Mucosa of descending colon (tissue), 3 donors: ENCODE measurements around the gene TECR. TPM values are rescaled to one million over a fixed set of nuclear protein-coding genes. Genes with fewer than 3 reads are reported as not detected.
A peak's percentile ranks its signal among the peaks of the same experiment; 100 is the strongest.
"Not testable (repeated sequence)": the region's sequence is repeated elsewhere in the genome, so short reads cannot be mapped to it uniquely, and the experiment has no call there.

Source experiments
- ATAC-seq: fragments of 200-7000 bp; cut with Tn5 transposase; one replicate; pipeline ENCODE4 v1.9.1; 2020; ENCODE audit warnings: mild to moderate bottlenecking, moderate library complexity
- DNase-seq, 3 donors: peaks; one replicate each; pipeline ENCODE4 v3.0.0-alpha.2; 2020
- H3K36me3 ChIP-seq: fragments of 200-600 bp; one replicate; pipeline ENCODE4 v1.8.0; 2021; ENCODE audit warnings: low read depth, mild to moderate bottlenecking
- H3K4me1 ChIP-seq: fragments of 200-600 bp; one replicate; pipeline ENCODE4 v1.8.0; 2021; ENCODE audit warnings: low read depth, mild to moderate bottlenecking
- H3K4me3 ChIP-seq: fragments of 200-600 bp; one replicate; pipeline ENCODE4 v1.8.0; 2021; ENCODE audit warnings: mild to moderate bottlenecking
- H3K9me3 ChIP-seq: fragments of 200-600 bp; one replicate; pipeline ENCODE4 v1.8.0; 2021; ENCODE audit warnings: mild to moderate bottlenecking
- CTCF ChIP-seq: fragments of 200-600 bp; IDR thresholded peaks from one replicate; pipeline ENCODE4 v1.8.0; 2022; ENCODE audit warnings: antibody characterized with exemption, mild to moderate bottlenecking
- intact Hi-C, 2 donors: fragments of 100-400 bp; cut with DNase I in 1 of 2; cut with micrococcal nuclease in 1 of 2; formaldehyde crosslinking; loops; one replicate each; pipeline versions ENCODE4 v1.11.0 to v1.11.1; 2022; cut with DNase I, micrococcal nuclease
- microRNA-seq: library from miRNA; unstranded; fragments of <30 nt; microRNA quantifications from one replicate; pipeline ENCODE4, GENCODE V29; 2019
- total RNA-seq, 3 donors: library from RNA; stranded (reverse); fragmentation: NEBNext Ultra II Directional in 2 of 3; extraction: Animal tissue kit (Norgen Biotek cat#: 25700) in 2 of 3; gene quantifications; one replicate each; pipeline versions ENCODE4 v1.2.1 to v1.2.4, GENCODE V29; 2021 to 2023
- donor health status: DM: no; HTN: no; CAD: no; lungs with moderate emphysema.
- donor health status: DM: no; HTN: no; CAD: no.
- donor health status: DM: no; HTN: yes; CAD: no.

The TECR gene
- total RNA-seq, 3 donors from 2014 or later: 94.4 to 155 (median 141) TPM

DNA sequence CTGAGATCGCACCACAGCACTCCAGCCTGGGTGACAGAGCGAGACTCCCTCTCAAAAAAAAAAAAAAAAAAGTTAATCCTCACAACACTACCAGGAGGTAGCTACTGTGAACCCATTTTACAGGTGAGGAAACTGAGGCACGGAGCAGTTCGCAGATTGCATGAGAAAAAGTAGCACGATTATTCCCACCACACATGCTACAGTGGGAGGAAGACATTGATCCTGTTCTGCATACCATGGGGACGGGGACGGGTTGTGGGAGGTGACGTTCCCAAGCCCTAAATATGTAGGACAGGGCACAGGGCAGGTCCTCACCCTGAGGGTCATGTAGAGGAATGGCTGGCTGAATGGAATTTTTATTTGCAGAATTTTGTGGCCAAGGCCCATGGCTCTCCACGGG, 77.2 kb downstream of the TECR start:
- Histone ChIP-seq H3K36me3 (no peaks in the 10 kb centered on the region), H3K4me3 (no peak overlapping the region), H3K4me1 (no peaks in the 10 kb centered on the region), H3K9me3 (no peaks in the 10 kb centered on the region)
- DNase-seq (no peak), ATAC-seq (no peak)
- TF ChIP-seq CTCF: no peak
- intact Hi-C loops: no loop called here

DNA sequence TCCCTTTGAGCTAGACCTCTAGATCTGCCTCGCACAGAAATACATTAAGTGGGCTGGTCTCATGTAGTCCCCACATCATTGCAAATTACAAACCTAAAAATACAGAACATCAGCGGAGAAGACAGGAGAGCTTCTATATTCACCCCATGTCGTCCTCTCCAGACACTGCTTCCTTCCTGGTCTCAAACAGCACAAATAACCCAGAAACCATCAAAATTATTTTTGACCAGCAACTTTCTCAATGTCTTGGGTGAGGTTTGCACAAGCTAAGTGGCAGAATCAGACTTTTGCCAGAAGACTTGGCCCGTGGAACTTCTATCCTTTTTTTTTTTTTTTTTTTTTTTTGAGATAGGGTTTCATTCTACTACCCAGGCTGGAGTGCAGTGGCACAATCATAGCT, 81.7 kb downstream of the TECR start:
- no peaks in the 10 kb centered on the region for H3K4me1 ChIP-seq
- ATAC-seq: no peak
- intact Hi-C loops: no loop called here

DNA sequence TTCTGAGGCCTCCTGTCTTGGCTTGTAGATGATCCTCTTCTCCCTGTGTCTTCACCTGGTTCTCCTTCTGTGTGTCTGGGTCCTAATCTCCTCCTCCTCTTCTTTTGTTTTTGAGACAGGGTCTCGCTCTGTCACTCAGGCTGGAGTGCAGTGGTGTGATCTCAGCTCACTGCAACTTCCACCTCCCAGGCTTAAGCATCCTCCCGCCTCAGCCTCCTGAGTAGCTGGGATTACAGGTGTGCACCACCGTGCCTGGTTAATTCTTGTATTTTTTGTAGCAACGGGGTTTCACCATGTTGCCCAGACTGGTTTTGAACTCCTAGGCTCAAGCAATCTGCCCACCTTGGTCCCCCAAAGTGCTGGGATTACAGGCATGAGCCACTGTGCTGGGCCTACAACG, 82.8 kb downstream of the TECR start:
- H3K4me1 ChIP-seq, DNase-seq, ATAC-seq, H3K4me3 ChIP-seq, H3K36me3 ChIP-seq, H3K9me3 ChIP-seq, intact Hi-C loops: not testable (repeated sequence)

More for the DNA sequence above, 81.7 kb downstream of the TECR start:
- H3K9me3 ChIP-seq: no peaks in the 10 kb centered on the region
- no peaks in the 10 kb centered on the region for H3K36me3 ChIP-seq
- no peak overlapping the region for H3K4me3 ChIP-seq
- DNase-seq: no peak
- no peak for TF ChIP-seq CTCF

DNA sequence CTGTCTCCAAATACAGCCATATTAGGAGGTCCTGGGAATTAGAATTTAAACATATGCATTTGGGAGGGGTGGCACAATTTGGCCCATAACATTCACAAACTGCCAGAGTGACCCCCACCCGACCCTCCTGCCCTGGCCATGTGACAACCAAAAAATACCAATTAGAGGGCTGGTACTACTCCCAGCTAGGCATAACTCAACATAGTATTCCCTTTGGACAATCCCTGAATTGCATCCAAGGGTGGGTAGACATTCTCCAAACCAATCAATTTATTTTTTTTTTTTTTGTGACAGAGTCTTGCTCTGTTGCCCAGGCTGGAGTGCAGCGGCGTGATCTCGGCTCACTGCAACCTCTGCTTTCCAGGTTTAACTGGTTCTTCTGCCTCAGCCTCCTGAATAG, 83.3 kb downstream of the TECR start:
- H3K4me3 ChIP-seq: no peak overlapping the region
- no peaks in the 10 kb centered on the region for H3K9me3 ChIP-seq
- DNase-seq (no peak), ATAC-seq (no peak)
- H3K36me3 ChIP-seq: no peaks in the 10 kb centered on the region
- intact Hi-C loops: no loop called here
- no peak for TF ChIP-seq CTCF
- H3K4me1 ChIP-seq: no peaks in the 10 kb centered on the region

DNA sequence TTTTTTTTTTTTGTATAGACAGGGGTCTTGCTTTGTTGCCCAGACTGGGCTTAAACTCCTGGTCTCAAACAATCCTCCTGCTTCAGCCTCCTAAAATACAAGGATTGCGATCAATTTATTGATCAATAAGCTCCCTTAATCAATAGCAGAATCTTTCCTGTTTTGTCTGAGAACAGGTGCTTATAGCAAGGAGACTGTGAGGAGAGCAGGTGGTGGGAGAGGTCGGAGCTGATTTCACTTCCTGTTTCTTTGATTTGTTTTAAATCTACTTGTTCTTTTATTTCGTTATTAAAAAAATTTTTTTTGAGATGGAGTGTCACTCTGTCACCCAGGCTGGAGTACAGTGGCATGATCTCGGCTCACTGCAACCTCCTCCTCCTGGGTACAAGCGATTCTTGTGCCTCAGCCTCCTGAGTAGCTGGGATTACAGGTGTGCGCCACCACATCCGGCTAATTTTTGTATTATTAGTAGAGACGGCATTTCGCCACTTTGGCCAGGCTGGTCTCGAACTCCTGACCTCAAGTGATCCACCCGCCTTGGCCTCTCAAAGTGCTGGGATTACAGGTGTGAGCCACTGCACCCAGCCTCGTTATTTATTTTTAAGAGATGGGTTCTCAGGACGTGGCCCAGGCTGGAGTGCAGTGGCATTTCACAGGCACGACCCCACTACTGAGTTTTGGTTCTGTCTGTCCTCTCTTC, 84.2 kb downstream of the TECR start:
- intact Hi-C loops, ATAC-seq, H3K9me3 ChIP-seq, H3K4me3 ChIP-seq, DNase-seq, H3K36me3 ChIP-seq, H3K4me1 ChIP-seq: not testable (repeated sequence)

DNA sequence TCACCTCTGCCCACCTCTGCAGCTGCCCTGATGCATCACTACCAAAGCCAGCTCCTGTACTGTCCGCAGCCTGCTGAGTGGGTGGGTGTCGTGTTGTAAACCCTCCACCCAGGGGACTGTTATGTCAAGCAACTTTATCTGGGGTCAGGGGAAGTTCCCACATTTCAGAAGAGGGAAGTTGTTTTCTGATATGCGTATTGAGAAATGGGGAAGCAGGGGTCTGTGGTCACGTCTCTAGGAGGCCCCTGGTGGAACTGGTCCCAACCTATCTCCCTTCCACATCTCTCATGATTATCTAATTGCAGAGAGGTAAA, 84.7 kb downstream of the TECR start:
- ATAC-seq: peak; percentile 55
- intact Hi-C loops: no loop called here
- Histone ChIP-seq H3K9me3 (peaks cover 3% of the 10 kb centered on the region), H3K4me3 (no peak overlapping the region), H3K4me1 (no peaks in the 10 kb centered on the region), H3K36me3 (no peaks in the 10 kb centered on the region)
- DNase-seq: peak in 1 of 3 donors; percentile 13
- TF ChIP-seq CTCF: no peak

Small RNA genes lying within 50 kb of the gene (microRNA-seq; reads per million reads assigned to microRNA genes)
- 1.6 reads per million for gene MIR639

Other genes with a start within 250 kb of the TECR start
- 100 to 1,000 TPM in 2 of 3 donors, 10 to 100 TPM in 1; 92.7 to 130 (median 127) TPM for gene ADGRE5, start 148.2 kb upstream of the TECR start, total RNA-seq
- gene DDX39A, start 110.3 kb upstream of the TECR start, total RNA-seq: 10 to 100 TPM; 56.9 to 85.5 (median 66.5) TPM
- 100 to 1,000 TPM in 1 of 3 donors, 10 to 100 TPM in 2; 30.1 to 117 (median 42.0) TPM for gene PKN1, start 96.3 kb upstream of the TECR start, total RNA-seq
- gene PTGER1, start 54.2 kb upstream of the TECR start, total RNA-seq: 1 to 10 TPM in 1 of 3 donors, under 1 TPM in 2; 0.41 to 1.2 (median 0.63) TPM
- gene GIPC1, start 33.5 kb upstream of the TECR start, total RNA-seq: 100 to 1,000 TPM; 199 to 374 (median 300) TPM
- 100 to 1,000 TPM; 104 to 110 (median 107) TPM for gene DNAJB1, start 11.2 kb upstream of the TECR start, total RNA-seq
- 100 to 1,000 TPM; 172 to 255 (median 241) TPM for gene NDUFB7, start 42.5 kb downstream of the TECR start, total RNA-seq
- gene CLEC17A, start 53.5 kb downstream of the TECR start, total RNA-seq: under 1 TPM in 2 of 3 donors, not detected in 1; 0.29 to 0.34 TPM
- gene ADGRE3, start 145.2 kb downstream of the TECR start, total RNA-seq: under 1 TPM in 1 of 3 donors, not detected in 2; 0.24 TPM
- 10 to 100 TPM in 2 of 3 donors, 1 to 10 TPM in 1; 8.7 to 25.9 (median 10.7) TPM for gene ZNF333, start 160.5 kb downstream of the TECR start, total RNA-seq
- gene ADGRE2, start 249.0 kb downstream of the TECR start, total RNA-seq: 1 to 10 TPM; 1.1 to 4.2 (median 1.9) TPM